ENCODE results near the gene LAMA3. TPM values are rescaled to one million over a fixed set of nuclear protein-coding genes. Genes with fewer than 3 reads are reported as not detected.

LAMA3 gene
- total and polyA plus RNA-seq, 5 experiments from 2014 or later, result not detected

GRCh38 chr18:23812546-23813440 lies 123.5 kb downstream of the LAMA3 start:
- POLR2A ChIA-PET, result no interaction called here
- Mint-ChIP-seq H3K9me3 (no peaks in the 10 kb centered on the region), H3K27me3 (peaks cover 0 to 3% (median 0%) of the 10 kb centered on the region in 5 donors), H3K4me3 (no peak overlapping the region), H3K4me1 (peaks cover 17 to 34% (median 27%) of the 10 kb centered on the region in 4 donors), H3K27ac (no peak overlapping the region), H3K36me3 (no peaks in the 10 kb centered on the region)
- DNase-seq (peak in 3 of 10 donors; percentile 40 to 45 (median 45)), ATAC-seq (no peak)

GRCh38 chr18:23814991-23815614 lies 125.8 kb downstream of the LAMA3 start:
- DNase-seq (no peak), ATAC-seq (no peak)
- H3K27ac Mint-ChIP-seq, result no peak overlapping the region
- no peaks in the 10 kb centered on the region for H3K9me3 Mint-ChIP-seq
- no peak overlapping the region for H3K4me3 Mint-ChIP-seq
- H3K27me3 Mint-ChIP-seq, result peaks cover 0 to 3% (median 0%) of the 10 kb centered on the region in 5 donors
- H3K36me3 Mint-ChIP-seq, result no peaks in the 10 kb centered on the region
- H3K4me1 Mint-ChIP-seq, result peaks cover 11 to 24% (median 19%) of the 10 kb centered on the region in 4 donors
- POLR2A ChIA-PET, result no interaction called here

- POLR2A ChIA-PET, result interaction anchor here (0.7 kb wide), 1 partner anchor 188 kb away, joined by 3 read pairs; no protein-coding TSS in a partner anchor
- Mint-ChIP-seq H3K27ac (no peak overlapping the region), H3K4me3 (no peak overlapping the region), H3K4me1 (peaks cover 6 to 15% (median 10%) of the 10 kb centered on the region in 4 donors), H3K9me3 (no peaks in the 10 kb centered on the region), H3K36me3 (no peaks in the 10 kb centered on the region), H3K27me3 (peaks cover 0 to 3% (median 0%) of the 10 kb centered on the region in 5 donors)
- no peak for ATAC-seq
- DNase-seq, result no peak
These were observed 126.8 kb downstream of the LAMA3 start for GRCh38 chr18:23816021-23816420.

GRCh38 chr18:23816740-23817139 lies 127.5 kb downstream of the LAMA3 start:
- Mint-ChIP-seq H3K4me1 (peaks cover 3 to 8% (median 4%) of the 10 kb centered on the region in 4 donors), H3K9me3 (no peaks in the 10 kb centered on the region), H3K4me3 (no peak overlapping the region), H3K27ac (peak overlapping the region in 1 of 10 donors; percentile 60), H3K36me3 (no peaks in the 10 kb centered on the region), H3K27me3 (peaks cover 0 to 2% (median 0%) of the 10 kb centered on the region in 5 donors)
- DNase-seq (no peak), ATAC-seq (no peak)
- POLR2A ChIA-PET, result no interaction called here

- no peak overlapping the region for H3K4me3 Mint-ChIP-seq
- H3K36me3 Mint-ChIP-seq, result no peaks in the 10 kb centered on the region
- ATAC-seq (no peak), DNase-seq (no peak)
- peaks cover 0 to 9% (median 1%) of the 10 kb centered on the region in 5 donors for H3K27me3 Mint-ChIP-seq
- no peaks in the 10 kb centered on the region for H3K9me3 Mint-ChIP-seq
- H3K4me1 Mint-ChIP-seq, result peaks cover 0 to 3% (median 0%) of the 10 kb centered on the region in 4 donors
- H3K27ac Mint-ChIP-seq, result no peak overlapping the region
- POLR2A ChIA-PET, result no interaction called here
These were observed 129.7 kb downstream of the LAMA3 start for GRCh38 chr18:23819001-23819400.

GRCh38 chr18:23822590-23823385 lies 133.5 kb downstream of the LAMA3 start:
- DNase-seq (no peak), ATAC-seq (no peak)
- Mint-ChIP-seq H3K9me3 (no peaks in the 10 kb centered on the region), H3K4me1 (peaks cover 4 to 17% (median 10%) of the 10 kb centered on the region in 4 donors), H3K27me3 (peaks cover 0 to 9% (median 1%) of the 10 kb centered on the region in 5 donors), H3K27ac (no peak overlapping the region), H3K36me3 (no peaks in the 10 kb centered on the region), H3K4me3 (no peak overlapping the region)
- POLR2A ChIA-PET, result no interaction called here

- H3K4me1 Mint-ChIP-seq, result peaks cover 7 to 29% (median 19%) of the 10 kb centered on the region in 4 donors
- no peak overlapping the region for H3K4me3 Mint-ChIP-seq
- DNase-seq, result no peak
- no peaks in the 10 kb centered on the region for H3K9me3 Mint-ChIP-seq
- H3K36me3 Mint-ChIP-seq, result no peaks in the 10 kb centered on the region
- POLR2A ChIA-PET, result no interaction called here
- H3K27ac Mint-ChIP-seq, result no peak overlapping the region
- no peak for ATAC-seq
- peaks cover 0 to 9% (median 1%) of the 10 kb centered on the region in 5 donors for H3K27me3 Mint-ChIP-seq
These were observed 135.0 kb downstream of the LAMA3 start for GRCh38 chr18:23824240-23824639.

- no peak overlapping the region for H3K4me3 Mint-ChIP-seq
- no peak overlapping the region for H3K27ac Mint-ChIP-seq
- H3K4me1 Mint-ChIP-seq, result peaks cover 7 to 30% (median 19%) of the 10 kb centered on the region in 4 donors
- POLR2A ChIA-PET, result no interaction called here
- ATAC-seq (no peak), DNase-seq (no peak)
- no peaks in the 10 kb centered on the region for H3K36me3 Mint-ChIP-seq
- peaks cover 0 to 9% (median 1%) of the 10 kb centered on the region in 5 donors for H3K27me3 Mint-ChIP-seq
- H3K9me3 Mint-ChIP-seq, result no peaks in the 10 kb centered on the region
These were observed 135.4 kb downstream of the LAMA3 start for GRCh38 chr18:23824669-23825068.

- Mint-ChIP-seq H3K36me3 (no peaks in the 10 kb centered on the region), H3K27me3 (peaks cover 0 to 9% (median 1%) of the 10 kb centered on the region in 5 donors), H3K4me3 (no peak overlapping the region), H3K27ac (peak overlapping the region in 1 of 10 donors; percentile 35), H3K4me1 (peaks cover 7 to 30% (median 19%) of the 10 kb centered on the region in 4 donors), H3K9me3 (no peaks in the 10 kb centered on the region)
- POLR2A ChIA-PET, result no interaction called here
- DNase-seq, result no peak
- no peak for ATAC-seq
These were observed 136.2 kb downstream of the LAMA3 start for GRCh38 chr18:23825496-23825895.

- Mint-ChIP-seq H3K9me3 (no peaks in the 10 kb centered on the region), H3K4me1 (peaks cover 7 to 30% (median 19%) of the 10 kb centered on the region in 4 donors), H3K36me3 (no peaks in the 10 kb centered on the region), H3K27ac (peak overlapping the region in 7 of 10 donors; percentile 18 to 76 (median 28)), H3K27me3 (peaks cover 0 to 9% (median 1%) of the 10 kb centered on the region in 5 donors), H3K4me3 (peak overlapping the region in 3 of 10 donors; percentile 7 to 54 (median 14))
- POLR2A ChIA-PET, result no interaction called here
- DNase-seq, result no peak
- ATAC-seq, result peak in 1 of 2 donors; percentile 29
These were observed 136.7 kb downstream of the LAMA3 start for GRCh38 chr18:23825978-23826405.

GRCh38 chr18:23826850-23827620 lies 137.8 kb downstream of the LAMA3 start:
- peak overlapping the region in 9 of 10 donors; percentile 16 to 86 (median 61) for H3K27ac Mint-ChIP-seq
- peaks cover 0 to 4% (median 0%) of the 10 kb centered on the region in 5 donors for H3K27me3 Mint-ChIP-seq
- DNase-seq (no peak), ATAC-seq (no peak)
- no peaks in the 10 kb centered on the region for H3K9me3 Mint-ChIP-seq
- POLR2A ChIA-PET, result interaction anchor here (1.0 kb wide), 1 partner anchor 756 kb away, joined by 4 read pairs; no protein-coding TSS in a partner anchor
- H3K4me1 Mint-ChIP-seq, result peaks cover 7 to 30% (median 19%) of the 10 kb centered on the region in 4 donors
- no peaks in the 10 kb centered on the region for H3K36me3 Mint-ChIP-seq
- H3K4me3 Mint-ChIP-seq, result no peak overlapping the region
